T-helper 9 cell (primary cell): ENCODE data around the gene CNTN4.
"Not testable (repeated sequence)": the region's sequence is repeated elsewhere in the genome, so short reads cannot be mapped to it uniquely, and the experiment has no call there.

ENCODE experiments used
- DNase-seq: peaks from one replicate; pipeline ENCODE4 v3.0.0-alpha.2; 2020

Gene CNTN4

GRCh38 chr3:2872884-2873283 is 774.2 kb downstream of the CNTN4 start:
- DNase-seq, result no peak

GRCh38 chr3:2873986-2874385 is 775.3 kb downstream of the CNTN4 start:
- DNase-seq, result no peak

- no peak for DNase-seq
Measured at GRCh38 chr3:2875699-2876098, 777.0 kb downstream of the CNTN4 start.

GRCh38 chr3:2876362-2876761 is 777.7 kb downstream of the CNTN4 start:
- no peak for DNase-seq

- DNase-seq, result no peak
Measured at GRCh38 chr3:2879023-2879422, 780.4 kb downstream of the CNTN4 start.

- DNase-seq, result no peak
Measured at GRCh38 chr3:2879587-2879986, 780.9 kb downstream of the CNTN4 start.

- DNase-seq, result no peak
Measured at GRCh38 chr3:2880218-2880756, 781.6 kb downstream of the CNTN4 start.

- DNase-seq, result no peak
Measured at GRCh38 chr3:2883283-2883682, 784.6 kb downstream of the CNTN4 start.

- DNase-seq, result no peak
Measured at GRCh38 chr3:2888592-2888991, 789.9 kb downstream of the CNTN4 start.

GRCh38 chr3:2889736-2890135 is 791.1 kb downstream of the CNTN4 start:
- DNase-seq, result no peak

- no peak for DNase-seq
Measured at GRCh38 chr3:2896308-2896939, 797.8 kb downstream of the CNTN4 start.

- DNase-seq, result no peak
Measured at GRCh38 chr3:2897821-2898220, 799.2 kb downstream of the CNTN4 start.

- no peak for DNase-seq
Measured at GRCh38 chr3:2898591-2899353, 800.1 kb downstream of the CNTN4 start.

GRCh38 chr3:2904054-2904453 is 805.4 kb downstream of the CNTN4 start:
- no peak for DNase-seq

GRCh38 chr3:2908693-2909351 is 810.2 kb downstream of the CNTN4 start:
- DNase-seq, result no peak

- DNase-seq, result no peak
Measured at GRCh38 chr3:2910997-2911396, 812.3 kb downstream of the CNTN4 start.

- no peak for DNase-seq
Measured at GRCh38 chr3:2915826-2916225, 817.2 kb downstream of the CNTN4 start.

- DNase-seq, result not testable (repeated sequence)
Measured at GRCh38 chr3:2916640-2917039, 818.0 kb downstream of the CNTN4 start.

- DNase-seq, result no peak
Measured at GRCh38 chr3:2920103-2920502, 821.4 kb downstream of the CNTN4 start.

- DNase-seq, result no peak
Measured at GRCh38 chr3:2921452-2921851, 822.8 kb downstream of the CNTN4 start.

- DNase-seq, result no peak
Measured at GRCh38 chr3:2921903-2922302, 823.2 kb downstream of the CNTN4 start.

- DNase-seq, result no peak
Measured at GRCh38 chr3:2923390-2923789, 824.7 kb downstream of the CNTN4 start.

GRCh38 chr3:2927259-2927658 is 828.6 kb downstream of the CNTN4 start:
- DNase-seq, result no peak

GRCh38 chr3:2929574-2929973 is 830.9 kb downstream of the CNTN4 start:
- DNase-seq, result no peak
